ENCODE measurements around the gene RAPGEFL1. TPM values are rescaled to one million over a fixed set of nuclear protein-coding genes. Genes with fewer than 3 reads are reported as not detected.

The RAPGEFL1 gene
- total RNA-seq, 1 experiment from 2014 or later = 14.0 TPM

DNA sequence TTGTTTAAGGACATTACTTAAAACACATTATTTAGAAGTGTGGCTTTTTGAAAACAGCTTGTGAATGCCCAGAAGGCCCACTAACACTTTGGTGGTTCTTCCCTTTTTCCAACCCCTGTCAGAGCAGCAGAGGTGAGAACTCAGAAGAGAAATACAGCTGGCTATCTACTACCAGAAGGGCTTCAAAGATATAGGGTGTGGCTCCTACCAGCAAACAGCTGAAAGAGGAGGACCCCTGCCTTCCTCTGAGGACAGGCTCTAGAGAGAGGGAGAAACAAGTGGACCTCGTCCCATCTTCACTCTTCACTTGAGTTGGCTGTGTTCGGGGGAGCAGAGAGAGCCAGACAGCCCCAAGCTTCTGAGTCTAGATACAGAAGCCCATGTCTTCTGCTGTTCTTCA is 6.9 kb upstream of the RAPGEFL1 start:
- no TSS peak for BruUV-seq (replicated peaks)
- Histone ChIP-seq H3K9me2 (ENCODE audit: insufficient read depth) (no peaks in the 10 kb centered on the region), H3K4me2 (no peak overlapping the region), H3K9me3 (ENCODE audit: insufficient read depth, low read depth) (no peaks in the 10 kb centered on the region), H3K27me3 (ENCODE audit: insufficient read depth, low read depth) (no peaks in the 10 kb centered on the region), H4K20me1 (ENCODE audit: insufficient read depth) (no peaks in the 10 kb centered on the region; the same call in 1 of the 2 replicates), H3K79me2 (ENCODE audit: low read depth) (no peaks in the 10 kb centered on the region), H2AFZ (no peak overlapping the region), H3K36me3 (ENCODE audit: low read depth) (peaks cover 33% of the 10 kb centered on the region), H3K4me1 (replicated peaks; ENCODE audit: insufficient read depth) (peaks cover 6% of the 10 kb centered on the region; the same call in 1 of the 2 replicates), H3K4me3 (no peak overlapping the region), H3K27ac (no peak overlapping the region), H3F3A (ENCODE audit: insufficient read depth, low read depth) (peaks cover 38% of the 10 kb centered on the region)
- intact Hi-C loops (cut with micrococcal nuclease; ENCODE audit: unreplicated experiment) = no loop called here
- ChIA-PET CTCF (interaction anchor here (1.0 kb wide), 1 partner anchor 113 kb away, joined by 5 read pairs; no protein-coding TSS in a partner anchor), POLR2A (ENCODE audit: unreplicated experiment) (no interaction called here)
- no peak for TF ChIP-seq CTCF (conservative IDR thresholded peaks at IDR 0.05)
- no peak for TF ChIP-seq EZH2 (IDR thresholded peaks at IDR 0.05; ENCODE audit: low read depth)
- no peak for DNase-seq

DNA sequence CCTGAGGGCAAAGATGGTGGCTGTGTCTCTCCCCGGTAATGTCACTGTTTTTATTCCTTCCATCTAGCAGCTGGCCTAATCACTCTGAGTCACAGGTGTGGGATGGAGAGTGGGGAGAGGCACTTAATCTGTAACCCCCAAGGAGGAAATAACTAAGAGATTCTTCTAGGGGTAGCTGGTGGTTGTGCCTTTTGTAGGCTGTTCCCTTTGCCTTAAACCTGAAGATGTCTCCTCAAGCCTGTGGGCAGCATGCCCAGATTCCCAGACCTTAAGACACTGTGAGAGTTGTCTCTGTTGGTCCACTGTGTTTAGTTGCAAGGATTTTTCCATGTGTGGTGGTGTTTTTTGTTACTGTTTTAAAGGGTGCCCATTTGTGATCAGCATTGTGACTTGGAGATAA is 5.5 kb upstream of the RAPGEFL1 start:
- POLR2A ChIA-PET (ENCODE audit: unreplicated experiment) = no interaction called here

DNA sequence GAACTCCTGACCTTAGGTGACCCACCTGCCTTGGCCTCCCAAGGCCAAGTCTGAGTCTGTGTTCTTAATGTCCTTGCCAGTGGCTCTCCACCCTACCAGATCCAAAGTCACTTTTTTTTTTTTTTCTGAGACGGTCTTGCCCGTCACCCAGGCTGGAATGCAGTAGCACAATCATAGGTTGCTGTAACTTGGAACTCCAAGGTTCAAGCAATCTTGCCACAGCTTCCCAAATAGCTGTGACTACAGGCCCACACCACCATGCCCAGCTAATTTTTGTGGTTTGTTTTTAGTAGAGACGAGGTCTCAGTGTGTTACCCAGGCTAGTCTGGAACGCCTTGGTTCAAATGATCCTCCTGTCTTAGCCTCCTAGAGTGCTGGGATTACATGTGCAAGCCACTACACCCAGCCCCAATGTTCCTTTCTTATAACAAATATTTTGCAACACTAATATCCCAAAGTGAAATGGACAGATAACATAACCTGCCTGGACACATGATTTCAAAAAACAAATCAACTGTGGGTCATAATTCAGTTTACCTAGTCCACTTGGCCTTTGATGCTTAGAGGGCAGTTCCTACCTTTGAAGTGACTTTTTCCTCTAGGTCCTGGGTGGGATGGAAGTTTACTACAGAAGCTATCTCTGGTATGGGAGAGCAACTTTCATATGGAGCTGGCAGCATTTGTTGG is 4.0 kb upstream of the RAPGEFL1 start:
- Histone ChIP-seq H4K20me1 (ENCODE audit: insufficient read depth) (no peaks in the 10 kb centered on the region; the same call in 1 of the 2 replicates), H2AFZ (no peak overlapping the region), H3K4me1 (replicated peaks; ENCODE audit: insufficient read depth) (peaks cover 22% of the 10 kb centered on the region), H3K4me3 (no peak overlapping the region), H3K79me2 (ENCODE audit: low read depth) (no peaks in the 10 kb centered on the region), H3K9me2 (ENCODE audit: insufficient read depth) (no peaks in the 10 kb centered on the region), H3K4me2 (no peak overlapping the region), H3K27me3 (ENCODE audit: insufficient read depth, low read depth) (no peaks in the 10 kb centered on the region), H3K9me3 (ENCODE audit: insufficient read depth, low read depth) (no peaks in the 10 kb centered on the region), H3F3A (ENCODE audit: insufficient read depth, low read depth) (peaks cover 34% of the 10 kb centered on the region), H3K36me3 (ENCODE audit: low read depth) (peaks cover 26% of the 10 kb centered on the region), H3K27ac (no peak overlapping the region)
- ChIA-PET CTCF (no interaction called here), POLR2A (ENCODE audit: unreplicated experiment) (interaction anchor here (0.7 kb wide), 1 partner anchor 72 kb away, joined by 7 read pairs; no protein-coding TSS in a partner anchor)
- intact Hi-C loops (cut with micrococcal nuclease; ENCODE audit: unreplicated experiment) = no loop called here
- TF ChIP-seq EZH2 (IDR thresholded peaks at IDR 0.05; ENCODE audit: low read depth) = no peak
- TF ChIP-seq CTCF (conservative IDR thresholded peaks at IDR 0.05) = no peak
- DNase-seq = no peak
- BruUV-seq (replicated peaks) = no TSS peak

More for the DNA sequence above, 5.5 kb upstream of the RAPGEFL1 start:
- Histone ChIP-seq H3K27ac (no peak overlapping the region), H3F3A (ENCODE audit: insufficient read depth, low read depth) (peaks cover 41% of the 10 kb centered on the region), H3K4me3 (no peak overlapping the region), H3K9me2 (ENCODE audit: insufficient read depth) (no peaks in the 10 kb centered on the region), H3K27me3 (ENCODE audit: insufficient read depth, low read depth) (no peaks in the 10 kb centered on the region), H3K79me2 (ENCODE audit: low read depth) (no peaks in the 10 kb centered on the region), H2AFZ (no peak overlapping the region), H4K20me1 (ENCODE audit: insufficient read depth) (no peaks in the 10 kb centered on the region; the same call in 1 of the 2 replicates), H3K36me3 (ENCODE audit: low read depth) (peaks cover 27% of the 10 kb centered on the region), H3K9me3 (ENCODE audit: insufficient read depth, low read depth) (no peaks in the 10 kb centered on the region), H3K4me2 (no peak overlapping the region), H3K4me1 (replicated peaks; ENCODE audit: insufficient read depth) (peaks cover 16% of the 10 kb centered on the region)
- CTCF ChIA-PET = no interaction called here
- intact Hi-C loops (cut with micrococcal nuclease; ENCODE audit: unreplicated experiment) = no loop called here
- BruUV-seq (replicated peaks) = no TSS peak
- no peak for DNase-seq
- TF ChIP-seq EZH2 (IDR thresholded peaks at IDR 0.05; ENCODE audit: low read depth) (no peak), CTCF (conservative IDR thresholded peaks at IDR 0.05) (no peak)
